Measurements from ENCODE around the gene CCER1. TPM values are rescaled to one million over a fixed set of nuclear protein-coding genes. Genes with fewer than 3 reads are reported as not detected.

The CCER1 gene
- total and polyA plus RNA-seq, 9 of the 15 experiments (the other 6 are each of a cell fraction or from before 2014, with no cell fraction given) = not detected

- no peak for TF ChIP-seq BCLAF1 (IDR thresholded peaks at IDR 0.05; ENCODE audit: borderline replicate concordance in 1 of 2, control insufficient read depth in 1 of 2, low read depth in 2 of 2, low read length in 1 of 2)
- no peak for TF ChIP-seq POLR3G (IDR thresholded peaks at IDR 0.05; ENCODE audit: extremely low read depth, insufficient read length, insufficient replicate concordance)
- no peak for TF ChIP-seq HDGF (IDR thresholded peaks at IDR 0.05)
Observed at GRCh38 chr12:90970471-90970870, 15.5 kb upstream of the CCER1 start (continued).

- Histone ChIP-seq H3K9me1 (ENCODE audit: control insufficient read depth, insufficient read depth, low read length) (no peaks in the 10 kb centered on the region), H3K4me2 (ENCODE audit: insufficient read depth, low read length) (no peak overlapping the region), H3K4me1 (replicated peaks in 1 of 2; ENCODE audit: control insufficient read depth in 2 of 2, insufficient read depth in 2 of 2, low read length in 2 of 2) (no peaks in the 10 kb centered on the region), H3K9me3 (replicated peaks; ENCODE audit: control insufficient read depth, insufficient read depth, low read depth, low read length) (no peaks in the 10 kb centered on the region), H4K20me1 (replicated peaks; ENCODE audit: control insufficient read depth, insufficient read depth, low read length) (no peaks in the 10 kb centered on the region), H3K9ac (ENCODE audit: insufficient read depth in 1 of 2, low read depth in 2 of 2, low read length in 2 of 2) (no peak overlapping the region), H3K4me3 (no peak overlapping the region), H2AFZ (ENCODE audit: low read depth, low read length) (no peak overlapping the region), H3K36me3 (ENCODE audit: control insufficient read depth, insufficient read depth, low read length) (no peaks in the 10 kb centered on the region), H3K27me3 (ENCODE audit: control insufficient read depth in 2 of 2, insufficient read depth in 2 of 2, low read length in 2 of 2) (no peaks in the 10 kb centered on the region), H3K27ac (ENCODE audit: extremely low read depth, low read depth, low read length) (no peak overlapping the region), H3K79me2 (ENCODE audit: control insufficient read depth, insufficient read depth, low read length) (no peaks in the 10 kb centered on the region)
- POLR2A ChIA-PET = no interaction called here
- no peak for FAIRE-seq
- in situ Hi-C loops (cut with MboI) (loop anchor here (25.0 kb wide), 2 partner anchors 1667 to 1958 kb away; no protein-coding TSS in a partner anchor), intact Hi-C loops (cut with micrococcal nuclease) (no loop called here)
- 0% methylated on average over 2 of the region's 2 CpGs for WGBS (ENCODE audit: insufficient coverage, low coverage, missing lambda C conversion rate)
- no peak for ATAC-seq
- no TSS peak for BruUV-seq (replicated peaks)
- CTCF ChIA-PET (ENCODE audit: low intra/inter-chr PET ratio) = no interaction called here
- no peak for DNase-seq (ENCODE audit: extremely low read depth in 1 of 4, low spot score in 3 of 4)
- no peak for TF ChIP-seq ATF7 (IDR thresholded peaks at IDR 0.05)
- TF ChIP-seq CEBPG (CRISPR knock-in tag; IDR thresholded peaks at IDR 0.05) = no peak
- TF ChIP-seq CEBPG (tag; conservative IDR thresholded peaks at IDR 0.05 in 1 of 2, IDR thresholded peaks at IDR 0.05 in 1 of 2) = no peak
- no peak for TF ChIP-seq HOMEZ (CRISPR knock-in tag; IDR thresholded peaks at IDR 0.05)
Observed at GRCh38 chr12:90969851-90970250, 14.9 kb upstream of the CCER1 start.

Measured in K562 (cell line).